ENCODE measurements around the gene DPP6. TPM values are rescaled to one million over a fixed set of nuclear protein-coding genes. Genes with fewer than 3 reads are reported as not detected.

Gene DPP6
- total RNA-seq, 1 donor from 2014 or later: 2.2 TPM

- Mint-ChIP-seq H3K27me3 (ENCODE audit: low read depth) (peaks cover 29% of the 10 kb centered on the region), H3K9me3 (no peaks in the 10 kb centered on the region), H3K27ac (ENCODE audit: unreplicated experiment) (no peak overlapping the region), H3K4me1 (no peaks in the 10 kb centered on the region), H3K36me3 (ENCODE audit: low read depth) (no peaks in the 10 kb centered on the region), H3K4me3 (no peak overlapping the region)
- TF ChIP-seq CTCF (conservative IDR thresholded peaks at IDR 0.05): no peak
- no peak for DNase-seq (ENCODE audit: low read depth, low spot score)
Measured at GRCh38 chr7:154915600-154915999, 863.4 kb downstream of the DPP6 start.

GRCh38 chr7:154916381-154916780 lies 864.2 kb downstream of the DPP6 start:
- DNase-seq (ENCODE audit: low read depth, low spot score): no peak
- Mint-ChIP-seq H3K36me3 (ENCODE audit: low read depth) (no peaks in the 10 kb centered on the region), H3K4me3 (no peak overlapping the region), H3K4me1 (no peaks in the 10 kb centered on the region), H3K27me3 (ENCODE audit: low read depth) (peaks cover 33% of the 10 kb centered on the region), H3K9me3 (no peaks in the 10 kb centered on the region), H3K27ac (ENCODE audit: unreplicated experiment) (no peak overlapping the region)
- no peak for TF ChIP-seq CTCF (conservative IDR thresholded peaks at IDR 0.05)

GRCh38 chr7:154916856-154917807 lies 864.9 kb downstream of the DPP6 start:
- H3K36me3 Mint-ChIP-seq (ENCODE audit: low read depth): no peaks in the 10 kb centered on the region
- TF ChIP-seq CTCF (conservative IDR thresholded peaks at IDR 0.05): no peak
- H3K9me3 Mint-ChIP-seq: no peaks in the 10 kb centered on the region
- no peak overlapping the region for H3K27ac Mint-ChIP-seq (ENCODE audit: unreplicated experiment)
- no peak for DNase-seq (ENCODE audit: low read depth, low spot score)
- H3K4me3 Mint-ChIP-seq: no peak overlapping the region
- peaks cover 31% of the 10 kb centered on the region for H3K27me3 Mint-ChIP-seq (ENCODE audit: low read depth)
- no peaks in the 10 kb centered on the region for H3K4me1 Mint-ChIP-seq

GRCh38 chr7:154917808-154918160 lies 865.6 kb downstream of the DPP6 start:
- Mint-ChIP-seq H3K4me1 (no peaks in the 10 kb centered on the region), H3K27me3 (ENCODE audit: low read depth) (peaks cover 33% of the 10 kb centered on the region), H3K27ac (ENCODE audit: unreplicated experiment) (no peak overlapping the region), H3K4me3 (no peak overlapping the region), H3K9me3 (no peaks in the 10 kb centered on the region), H3K36me3 (ENCODE audit: low read depth) (no peaks in the 10 kb centered on the region)
- no peak for DNase-seq (ENCODE audit: low read depth, low spot score)
- TF ChIP-seq CTCF (conservative IDR thresholded peaks at IDR 0.05): no peak

- no peak overlapping the region for H3K27ac Mint-ChIP-seq (ENCODE audit: unreplicated experiment)
- no peaks in the 10 kb centered on the region for H3K4me1 Mint-ChIP-seq
- H3K27me3 Mint-ChIP-seq (ENCODE audit: low read depth): peaks cover 36% of the 10 kb centered on the region
- no peaks in the 10 kb centered on the region for H3K36me3 Mint-ChIP-seq (ENCODE audit: low read depth)
- no peak overlapping the region for H3K4me3 Mint-ChIP-seq
- H3K9me3 Mint-ChIP-seq: no peaks in the 10 kb centered on the region
- no peak for DNase-seq (ENCODE audit: low read depth, low spot score)
- no peak for TF ChIP-seq CTCF (conservative IDR thresholded peaks at IDR 0.05)
Measured at GRCh38 chr7:154918266-154918665, 866.1 kb downstream of the DPP6 start.
